Lower leg skin (tissue), 4 donors: ENCODE results near the gene MBNL2. TPM values are rescaled to one million over a fixed set of nuclear protein-coding genes. Genes with fewer than 3 reads are reported as not detected.

Source experiments
- DNase-seq, 2 donors: peaks; one replicate each; pipeline ENCODE4 v3.0.0-alpha.2; 2019; ENCODE audit warnings: low spot score in 2 of 2
- H3K4me3 ChIP-seq: fragments of 200-600 bp; sonication (generic); 2 replicates; pipeline ENCODE4 v1.5.1; 2017; ENCODE audit warnings: mild to moderate bottlenecking, low read depth; ENCODE audit not compliant: poor library complexity, severe bottlenecking
- CTCF ChIP-seq, 3 donors: fragments of 450-650 bp; IDR thresholded peaks; one replicate each; pipeline ENCODE4 v1.5.1; 2016; ENCODE audit warnings: antibody characterized with exemption in 3 of 3, mild to moderate bottlenecking in 3 of 3, moderate library complexity in 2 of 3
- POLR2A ChIP-seq, 2 donors: fragments of 450-650 bp; IDR thresholded peaks; one replicate each; pipeline ENCODE4 v1.6.1; 2016 to 2017; ENCODE audit warnings: antibody characterized with exemption in 2 of 2, mild to moderate bottlenecking in 1 of 2, moderate library complexity in 1 of 2
- WGBS, 2 donors: methylation state at CpG; one replicate each; pipeline ENCODE4 v1.1.5; 2018; 5-methylcytosine and 5-hydroxymethylcytosine counted together
- intact Hi-C: fragments of 100-400 bp; cut with DNase I; formaldehyde crosslinking; loops from one replicate; pipeline ENCODE4 v1.15.0; 2023; ENCODE audit warnings: low total_unique reads
- total RNA-seq, 4 donors: library from RNA; depleted of rRNA; stranded (reverse); fragments of >200 nt; gene quantifications; one replicate each; pipeline ENCODE4 v1.1.0, GENCODE V29; 2016

MBNL2 gene
- total RNA-seq, 4 donors from 2014 or later: 37.6 to 59.5 (median 45.4) TPM

- 25 to 30% methylated on average over 4 of the region's 4 CpGs for WGBS, 2 donors
- DNase-seq: no peak
Measured at GRCh38 chr13:97369261-97369893, 147.2 kb downstream of the MBNL2 start.

GRCh38 chr13:97371486-97372109, 149.5 kb downstream of the MBNL2 start:
- no peak overlapping the region for H3K4me3 ChIP-seq
- no peak for DNase-seq
- TF ChIP-seq POLR2A (IDR thresholded peaks at IDR 0.05) (no peak), CTCF (IDR thresholded peaks at IDR 0.05) (no peak)
- 95 to 97% methylated on average over 7 of the region's 7 CpGs for WGBS, 2 donors
- intact Hi-C loops: no loop called here

More at GRCh38 chr13:97369261-97369893, 147.2 kb downstream of the MBNL2 start:
- H3K4me3 ChIP-seq: no peak overlapping the region
- intact Hi-C loops: no loop called here
- TF ChIP-seq POLR2A (IDR thresholded peaks at IDR 0.05) (no peak), CTCF (IDR thresholded peaks at IDR 0.05) (no peak)

GRCh38 chr13:97372936-97373335, 150.8 kb downstream of the MBNL2 start:
- WGBS, 2 donors: 79 to 85% methylated on average over 4 of the region's 4 CpGs
- TF ChIP-seq CTCF (IDR thresholded peaks at IDR 0.05) (no peak), POLR2A (IDR thresholded peaks at IDR 0.05) (no peak)
- H3K4me3 ChIP-seq: no peak overlapping the region
- intact Hi-C loops: no loop called here
- no peak for DNase-seq

- no peak overlapping the region for H3K4me3 ChIP-seq
- no peak for DNase-seq
- TF ChIP-seq CTCF (IDR thresholded peaks at IDR 0.05): no peak
- TF ChIP-seq POLR2A (IDR thresholded peaks at IDR 0.05): no peak
- 95 to 98% methylated on average over 6 of the region's 6 CpGs for WGBS, 2 donors
- intact Hi-C loops: no loop called here
Measured at GRCh38 chr13:97373787-97374186, 151.7 kb downstream of the MBNL2 start.

GRCh38 chr13:97376981-97377380, 154.8 kb downstream of the MBNL2 start:
- no peak for DNase-seq
- 84% methylated on average over 6 of the region's 6 CpGs for WGBS, 2 donors
- H3K4me3 ChIP-seq: no peak overlapping the region
- TF ChIP-seq POLR2A (IDR thresholded peaks at IDR 0.05) (no peak), CTCF (IDR thresholded peaks at IDR 0.05) (no peak)
- intact Hi-C loops: no loop called here
